Activated naive CD8-positive, alpha-beta T cell treated with anti-CD3 and anti-CD28 coated beads, Interleukin-2, amount 50 U/mL, for 24 hours (primary cell): ENCODE data around the gene CPNE5.

ENCODE experiments used
- ATAC-seq: fragments of 150-1000 bp; cut with Tn5 transposase; one replicate; pipeline ENCODE4 v1.10.0; 2021
- DNase-seq: peaks from one replicate; pipeline ENCODE4 v3.0.0; 2021
- H3K27ac Mint-ChIP-seq: one replicate; pipeline ENCODE4 v1.8.0; 2021; ENCODE audit warnings: mild to moderate bottlenecking, mixed read lengths
- H3K27me3 Mint-ChIP-seq: one replicate; pipeline ENCODE4 v1.8.0; 2021; ENCODE audit warnings: mixed read lengths
- H3K36me3 Mint-ChIP-seq: one replicate; pipeline ENCODE4 v1.8.0; 2021; ENCODE audit warnings: low read depth, mixed read lengths
- H3K4me1 Mint-ChIP-seq: one replicate; pipeline ENCODE4 v1.8.0; 2021; ENCODE audit warnings: mixed read lengths
- H3K4me3 Mint-ChIP-seq: one replicate; pipeline ENCODE4 v1.8.0; 2021; ENCODE audit warnings: mild to moderate bottlenecking, moderate library complexity, mixed read lengths
- H3K9me3 Mint-ChIP-seq: one replicate; pipeline ENCODE4 v1.8.0; 2021; ENCODE audit warnings: mixed read lengths

The CPNE5 gene

DNA sequence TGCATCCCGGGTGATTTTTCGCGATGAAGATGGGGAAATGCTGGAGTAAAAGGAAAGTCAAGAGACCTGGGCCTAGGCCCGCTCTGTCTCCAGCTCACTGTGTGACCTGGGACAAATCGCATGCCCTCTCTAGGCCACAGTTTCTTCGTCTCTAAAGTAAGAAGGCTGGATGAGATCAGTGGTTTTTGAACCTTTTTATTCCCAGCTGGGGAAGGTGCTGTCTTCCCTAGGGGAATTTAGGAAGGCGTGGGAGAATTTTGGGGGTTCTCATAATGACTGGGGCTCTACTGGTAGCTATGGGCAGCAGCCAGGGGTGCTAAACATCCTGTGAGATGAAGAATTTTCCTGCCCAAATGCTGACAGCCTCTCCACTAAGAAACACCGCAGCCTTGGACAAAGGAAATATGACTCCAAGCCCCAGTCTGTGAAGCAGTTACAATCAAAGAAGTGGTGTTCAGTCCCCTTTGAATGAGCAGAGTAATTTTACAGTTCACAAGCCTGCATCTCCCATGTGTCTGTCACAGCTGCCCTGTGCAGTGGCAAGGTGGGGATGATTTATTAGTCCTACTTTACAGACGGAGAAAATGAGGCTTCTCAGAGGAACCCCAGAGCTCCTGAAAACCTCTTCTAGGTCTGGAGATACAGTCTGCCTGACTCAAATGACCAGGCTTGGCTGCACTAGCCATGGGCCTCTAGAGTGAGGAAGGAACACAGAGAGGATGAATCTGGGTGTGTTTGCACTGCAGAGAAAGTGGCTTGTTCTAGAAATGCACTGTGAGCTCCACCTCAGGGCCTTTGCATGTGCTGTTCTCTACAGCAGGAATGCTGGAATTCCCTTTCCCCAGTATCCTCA lies 84.4 kb downstream of the CPNE5 start:
- no peaks in the 10 kb centered on the region for H3K9me3 Mint-ChIP-seq
- peak overlapping the region; percentile 67 for H3K4me3 Mint-ChIP-seq
- H3K4me1 Mint-ChIP-seq = peaks cover 72% of the 10 kb centered on the region
- no peaks in the 10 kb centered on the region for H3K27me3 Mint-ChIP-seq
- H3K27ac Mint-ChIP-seq = peak overlapping the region; percentile 90
- no peaks in the 10 kb centered on the region for H3K36me3 Mint-ChIP-seq
- ATAC-seq = no peak
- DNase-seq = no peak

DNA sequence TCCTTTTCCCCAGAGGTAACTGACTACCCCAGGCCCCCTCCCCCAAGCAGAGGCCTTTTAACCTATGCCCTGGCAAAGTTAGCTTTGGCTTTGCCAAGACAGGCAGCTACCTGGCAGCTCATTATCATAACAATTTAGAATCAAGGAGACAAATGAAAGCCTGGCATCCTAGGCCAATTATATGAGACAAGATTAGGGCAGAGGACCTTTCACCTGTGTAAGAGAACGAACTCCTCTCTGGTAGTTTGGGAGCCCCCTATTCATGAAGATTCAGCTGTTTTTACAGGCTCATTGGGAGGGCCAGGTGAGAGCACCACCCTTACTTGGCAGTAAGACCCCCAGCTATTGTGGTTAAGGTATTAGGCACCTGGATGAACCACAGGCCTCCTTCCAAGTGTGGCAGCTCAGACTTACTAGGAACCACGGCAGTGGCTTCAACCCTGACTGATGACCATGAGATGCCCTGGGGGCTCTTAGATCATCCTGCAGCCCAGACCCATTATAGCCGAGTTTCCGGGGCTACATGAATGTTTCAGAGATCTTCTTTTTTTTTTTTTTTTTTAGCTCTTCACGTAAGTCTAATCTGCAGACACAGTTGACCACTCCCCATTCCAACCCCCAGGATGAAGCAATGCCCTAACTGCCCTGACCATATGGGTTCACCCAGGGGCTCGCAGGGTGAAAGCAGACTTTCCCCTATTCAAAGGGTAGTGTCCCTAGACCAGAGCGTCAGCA lies 85.4 kb downstream of the CPNE5 start:
- peaks cover 4% of the 10 kb centered on the region for H3K9me3 Mint-ChIP-seq
- DNase-seq (no peak), ATAC-seq (no peak)
- peaks cover 69% of the 10 kb centered on the region for H3K4me1 Mint-ChIP-seq
- no peaks in the 10 kb centered on the region for H3K27me3 Mint-ChIP-seq
- H3K36me3 Mint-ChIP-seq = peaks cover 1% of the 10 kb centered on the region
- H3K27ac Mint-ChIP-seq = no peak overlapping the region
- H3K4me3 Mint-ChIP-seq = no peak overlapping the region

DNA sequence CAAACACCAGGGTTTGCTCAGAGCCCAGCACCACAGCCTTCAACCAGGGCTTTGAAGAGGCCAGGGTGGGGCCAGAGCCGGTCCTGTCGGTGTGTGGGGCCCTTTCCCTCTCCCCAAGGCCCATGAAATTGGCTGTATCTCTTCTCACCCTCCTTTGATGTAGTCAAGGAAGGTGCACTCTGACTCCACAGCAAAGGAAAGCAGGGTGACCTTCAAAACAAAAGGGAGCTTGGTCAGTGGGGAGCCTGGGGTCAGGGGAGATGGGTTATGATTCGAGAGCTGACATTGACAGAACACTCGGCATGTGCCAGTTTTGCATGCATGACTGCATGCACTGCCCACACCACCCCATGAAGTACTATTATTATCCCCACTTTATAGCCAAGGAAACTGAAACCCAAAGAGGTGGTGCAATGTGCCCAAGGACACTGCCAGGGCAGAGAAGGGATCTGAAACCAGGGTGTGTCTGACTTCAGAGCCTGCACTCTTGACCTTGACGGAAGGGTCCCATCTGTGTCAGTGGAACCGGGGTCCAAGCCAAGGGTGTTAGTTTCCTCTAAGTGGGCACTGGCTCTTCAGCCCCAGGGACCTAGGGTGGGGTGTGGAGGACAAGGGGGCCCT lies 86.2 kb downstream of the CPNE5 start:
- H3K36me3 Mint-ChIP-seq = peaks cover 1% of the 10 kb centered on the region
- H3K9me3 Mint-ChIP-seq = peaks cover 4% of the 10 kb centered on the region
- peaks cover 64% of the 10 kb centered on the region for H3K4me1 Mint-ChIP-seq
- H3K4me3 Mint-ChIP-seq = no peak overlapping the region
- H3K27ac Mint-ChIP-seq = peak overlapping the region; percentile 47
- DNase-seq = peak; percentile 22
- H3K27me3 Mint-ChIP-seq = no peaks in the 10 kb centered on the region
- ATAC-seq = peak; percentile 14

DNA sequence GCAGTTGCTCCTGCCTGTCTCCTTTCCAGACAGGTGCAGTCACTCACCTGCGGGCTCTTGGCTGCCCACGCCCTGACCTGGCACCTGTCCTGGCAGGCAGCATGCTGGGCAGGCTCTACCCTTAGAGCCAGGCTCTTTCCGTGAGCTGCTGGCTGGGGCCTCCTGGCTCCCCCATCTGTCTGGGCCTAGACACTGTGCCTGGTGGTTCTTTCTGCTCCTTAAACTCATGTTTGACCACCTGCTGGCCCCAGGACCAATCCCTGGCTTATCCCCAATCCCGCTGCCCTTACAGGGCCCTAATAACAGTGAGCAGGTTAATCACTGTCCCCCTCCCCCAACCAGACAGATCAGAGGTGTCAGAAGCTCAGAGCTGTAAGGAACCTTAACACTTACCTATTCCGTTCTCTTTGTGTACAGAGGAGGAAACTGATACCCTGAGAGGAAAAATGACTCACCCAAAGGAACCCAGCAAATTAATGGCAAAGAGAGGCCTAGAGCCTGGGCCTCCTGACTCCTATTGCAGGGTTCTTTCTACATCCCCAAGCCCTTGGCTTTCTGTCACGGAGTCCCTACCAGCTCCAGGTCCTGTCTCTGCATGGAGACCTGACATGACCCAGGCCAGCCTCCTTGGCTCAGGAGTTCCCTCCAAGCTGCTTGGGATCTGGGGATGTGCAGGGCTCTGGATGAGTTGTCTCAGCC lies 86.9 kb downstream of the CPNE5 start:
- DNase-seq (no peak), ATAC-seq (peak; percentile 45)
- Mint-ChIP-seq H3K4me3 (no peak overlapping the region), H3K27me3 (no peaks in the 10 kb centered on the region), H3K4me1 (peaks cover 58% of the 10 kb centered on the region), H3K36me3 (peaks cover 1% of the 10 kb centered on the region), H3K27ac (peak overlapping the region; percentile 65), H3K9me3 (peaks cover 4% of the 10 kb centered on the region)

GRCh38 chr6:36751833-36752186 lies 87.4 kb downstream of the CPNE5 start:
- Mint-ChIP-seq H3K4me3 (no peak overlapping the region), H3K4me1 (peaks cover 53% of the 10 kb centered on the region), H3K27me3 (no peaks in the 10 kb centered on the region), H3K36me3 (peaks cover 1% of the 10 kb centered on the region), H3K27ac (peak overlapping the region; percentile 52), H3K9me3 (peaks cover 4% of the 10 kb centered on the region)
- ATAC-seq = no peak
- DNase-seq = no peak

DNA sequence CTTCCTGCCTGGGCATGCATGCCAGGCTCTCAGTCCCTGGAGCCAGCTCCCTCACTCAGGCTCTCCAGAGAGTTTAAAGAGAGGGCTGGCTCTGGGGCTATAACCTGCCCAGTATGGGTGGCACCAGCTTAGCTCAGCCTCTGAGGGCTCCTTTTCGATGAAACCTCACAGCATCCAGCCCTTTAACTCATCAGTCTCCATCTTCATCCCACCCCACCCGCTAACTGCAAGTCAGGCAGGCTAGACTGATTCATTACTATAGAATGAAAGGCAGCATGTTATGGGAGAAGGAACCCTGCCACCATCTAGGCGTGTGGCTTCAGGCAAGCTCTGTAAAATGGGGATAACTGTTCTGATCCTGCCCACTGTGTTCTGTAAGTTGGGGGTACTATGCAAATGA lies 88.2 kb downstream of the CPNE5 start:
- Mint-ChIP-seq H3K36me3 (peaks cover 1% of the 10 kb centered on the region), H3K27me3 (no peaks in the 10 kb centered on the region), H3K4me1 (peaks cover 46% of the 10 kb centered on the region), H3K4me3 (no peak overlapping the region), H3K9me3 (peaks cover 4% of the 10 kb centered on the region), H3K27ac (no peak overlapping the region)
- ATAC-seq (no peak), DNase-seq (no peak)

GRCh38 chr6:36749829-36750489 lies 89.3 kb downstream of the CPNE5 start:
- H3K27ac Mint-ChIP-seq = no peak overlapping the region
- peaks cover 35% of the 10 kb centered on the region for H3K4me1 Mint-ChIP-seq
- H3K27me3 Mint-ChIP-seq = no peaks in the 10 kb centered on the region
- DNase-seq = no peak
- H3K36me3 Mint-ChIP-seq = peaks cover 1% of the 10 kb centered on the region
- no peak overlapping the region for H3K4me3 Mint-ChIP-seq
- ATAC-seq = no peak
- H3K9me3 Mint-ChIP-seq = peaks cover 4% of the 10 kb centered on the region

GRCh38 chr6:36746251-36746650 lies 93.0 kb downstream of the CPNE5 start:
- peaks cover 4% of the 10 kb centered on the region for H3K9me3 Mint-ChIP-seq
- no peak for ATAC-seq
- no peak for DNase-seq
- H3K27ac Mint-ChIP-seq = no peak overlapping the region
- no peaks in the 10 kb centered on the region for H3K27me3 Mint-ChIP-seq
- no peak overlapping the region for H3K4me3 Mint-ChIP-seq
- peaks cover 1% of the 10 kb centered on the region for H3K36me3 Mint-ChIP-seq
- H3K4me1 Mint-ChIP-seq = peaks cover 7% of the 10 kb centered on the region

- Mint-ChIP-seq H3K36me3 (peaks cover 1% of the 10 kb centered on the region), H3K27me3 (no peaks in the 10 kb centered on the region), H3K4me3 (no peak overlapping the region), H3K4me1 (peaks cover 6% of the 10 kb centered on the region), H3K27ac (no peak overlapping the region), H3K9me3 (peaks cover 4% of the 10 kb centered on the region)
- no peak for DNase-seq
- ATAC-seq = no peak
These were observed 93.4 kb downstream of the CPNE5 start for GRCh38 chr6:36745836-36746235.

DNA sequence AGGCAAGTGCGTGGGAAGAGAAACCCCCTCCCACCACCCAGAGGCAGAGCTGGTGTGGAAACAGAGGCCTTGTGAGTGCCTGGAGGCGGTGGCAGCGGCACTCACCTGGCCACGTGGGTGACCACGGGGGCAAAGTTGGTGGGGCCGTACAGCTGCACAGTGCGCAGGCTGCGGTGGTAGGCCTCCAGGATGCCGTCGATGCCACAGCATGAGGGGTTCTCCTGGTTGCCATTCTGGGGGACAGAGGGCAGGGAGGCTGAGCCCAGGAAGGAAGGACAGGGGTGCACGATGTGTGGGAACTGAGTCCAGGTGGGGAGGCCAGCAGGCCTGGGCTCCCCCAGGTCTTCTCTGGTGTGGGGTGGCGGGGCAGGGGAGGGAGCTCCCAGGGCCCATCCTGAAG lies 94.0 kb downstream of the CPNE5 start:
- H3K9me3 Mint-ChIP-seq = peaks cover 4% of the 10 kb centered on the region
- H3K36me3 Mint-ChIP-seq = peaks cover 1% of the 10 kb centered on the region
- no peaks in the 10 kb centered on the region for H3K27me3 Mint-ChIP-seq
- ATAC-seq (no peak), DNase-seq (no peak)
- no peak overlapping the region for H3K27ac Mint-ChIP-seq
- H3K4me3 Mint-ChIP-seq = no peak overlapping the region
- H3K4me1 Mint-ChIP-seq = peaks cover 7% of the 10 kb centered on the region

DNA sequence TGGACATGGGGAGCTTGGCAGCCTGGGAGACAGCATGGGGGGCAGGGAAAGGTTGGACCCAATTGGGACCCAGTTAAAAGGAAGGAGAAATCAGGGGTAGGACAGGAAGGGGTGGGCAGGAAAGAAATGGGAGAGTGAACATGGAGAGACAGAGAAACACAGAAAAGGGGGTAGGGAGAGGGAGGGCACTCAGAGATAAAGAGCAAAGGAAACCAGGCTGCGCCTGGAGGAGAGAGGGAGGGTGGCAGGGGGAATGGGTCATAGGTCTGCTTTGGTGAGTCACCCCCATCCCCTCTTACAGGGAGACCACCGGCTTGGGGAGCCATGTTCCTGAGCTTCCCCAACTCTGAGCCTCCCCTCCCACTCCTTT lies 95.0 kb downstream of the CPNE5 start:
- peaks cover 1% of the 10 kb centered on the region for H3K36me3 Mint-ChIP-seq
- ATAC-seq (no peak), DNase-seq (no peak)
- H3K27me3 Mint-ChIP-seq = no peaks in the 10 kb centered on the region
- peak overlapping the region; percentile 11 for H3K27ac Mint-ChIP-seq
- H3K4me1 Mint-ChIP-seq = peaks cover 10% of the 10 kb centered on the region
- no peak overlapping the region for H3K4me3 Mint-ChIP-seq
- peaks cover 3% of the 10 kb centered on the region for H3K9me3 Mint-ChIP-seq

DNA sequence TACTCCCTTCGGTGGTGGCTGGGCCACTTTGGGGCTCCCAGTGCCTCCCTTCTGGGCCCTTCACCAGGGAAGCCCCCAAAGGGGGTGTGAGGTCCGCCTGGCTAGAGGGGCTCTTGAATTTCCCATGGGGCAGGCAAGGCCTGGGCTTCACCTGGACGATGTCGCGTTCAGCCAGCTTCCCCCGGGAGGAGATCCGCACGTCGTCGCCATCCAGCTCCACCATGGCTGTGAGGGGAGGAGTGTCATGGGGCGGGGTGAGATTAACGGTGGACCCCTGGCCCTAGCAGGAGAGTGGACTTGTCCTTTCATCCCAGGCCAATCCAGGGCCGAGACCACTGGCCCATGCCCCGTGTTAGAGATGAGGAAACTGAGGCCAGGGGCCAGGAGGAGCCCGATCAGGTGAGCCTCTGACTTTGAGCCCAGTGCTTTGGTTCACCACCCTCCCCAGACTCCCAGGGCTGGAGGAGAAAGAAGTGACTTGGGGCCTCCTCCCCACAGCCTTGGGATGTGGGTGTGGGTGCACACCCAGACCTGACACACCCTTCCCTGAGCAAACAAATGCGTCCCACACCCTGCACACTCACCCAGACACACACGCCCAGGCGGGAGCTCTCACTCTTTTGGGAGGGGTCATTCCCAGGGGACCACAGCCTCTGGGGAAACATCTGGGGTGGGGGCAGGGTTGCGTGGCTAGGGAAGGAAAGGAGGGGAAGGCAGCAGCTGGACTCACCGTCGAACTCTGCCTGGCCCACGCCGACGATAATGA lies 95.5 kb downstream of the CPNE5 start:
- Mint-ChIP-seq H3K36me3 (no peaks in the 10 kb centered on the region), H3K27ac (no peak overlapping the region), H3K4me3 (no peak overlapping the region), H3K4me1 (peaks cover 10% of the 10 kb centered on the region), H3K9me3 (no peaks in the 10 kb centered on the region), H3K27me3 (no peaks in the 10 kb centered on the region)
- DNase-seq (no peak), ATAC-seq (no peak)

GRCh38 chr6:36743032-36743431 lies 96.2 kb downstream of the CPNE5 start:
- ATAC-seq (no peak), DNase-seq (no peak)
- no peaks in the 10 kb centered on the region for H3K9me3 Mint-ChIP-seq
- no peak overlapping the region for H3K27ac Mint-ChIP-seq
- no peaks in the 10 kb centered on the region for H3K36me3 Mint-ChIP-seq
- H3K4me3 Mint-ChIP-seq = no peak overlapping the region
- H3K27me3 Mint-ChIP-seq = no peaks in the 10 kb centered on the region
- H3K4me1 Mint-ChIP-seq = peaks cover 10% of the 10 kb centered on the region
